ENCODE data around the gene GPR31. TPM values are rescaled to one million over a fixed set of nuclear protein-coding genes. Genes with fewer than 3 reads are reported as not detected.

GPR31 gene
- total RNA-seq, 4 donors from 2014 or later: not detected

GRCh38 chr6:167146135-167146534, 11.6 kb downstream of the GPR31 start:
- peaks cover 0 to 34% (median 2%) of the 10 kb centered on the region in 4 donors for H3K27me3 ChIP-seq
- intact Hi-C loops (cut with DNase I): no loop called here
- H3K9me3 ChIP-seq: no peaks in the 10 kb centered on the region
- H3K4me1 ChIP-seq: peaks cover 0 to 5% (median 3%) of the 10 kb centered on the region in 4 donors
- H3K27ac ChIP-seq (replicated peaks in 1 of 4): no peak overlapping the region
- no peak for DNase-seq (ENCODE audit: extremely low spot score)
- H3K36me3 ChIP-seq: no peaks in the 10 kb centered on the region
- no peak overlapping the region for H3K4me3 ChIP-seq
- WGBS: 84% methylated on average over 15 of the region's 15 CpGs
- TF ChIP-seq POLR2AphosphoS5 (IDR thresholded peaks at IDR 0.05): no peak
- no peak for TF ChIP-seq CTCF (IDR thresholded peaks at IDR 0.05)
- TF ChIP-seq POLR2A (IDR thresholded peaks at IDR 0.05; ENCODE audit: low read depth): no peak
- TF ChIP-seq EP300 (IDR thresholded peaks at IDR 0.05): no peak

GRCh38 chr6:167145461-167145860, 12.3 kb downstream of the GPR31 start:
- H3K27ac ChIP-seq (replicated peaks in 1 of 4): no peak overlapping the region
- intact Hi-C loops (cut with DNase I): no loop called here
- H3K4me1 ChIP-seq: peaks cover 0 to 5% (median 3%) of the 10 kb centered on the region in 4 donors
- DNase-seq (ENCODE audit: extremely low spot score): no peak
- peaks cover 0 to 34% (median 2%) of the 10 kb centered on the region in 4 donors for H3K27me3 ChIP-seq
- no peaks in the 10 kb centered on the region for H3K9me3 ChIP-seq
- H3K4me3 ChIP-seq: no peak overlapping the region
- TF ChIP-seq POLR2A (IDR thresholded peaks at IDR 0.05; ENCODE audit: low read depth): no peak
- no peak for TF ChIP-seq EP300 (IDR thresholded peaks at IDR 0.05)
- TF ChIP-seq POLR2AphosphoS5 (IDR thresholded peaks at IDR 0.05): no peak
- no peak for TF ChIP-seq CTCF (IDR thresholded peaks at IDR 0.05)
- H3K36me3 ChIP-seq: no peaks in the 10 kb centered on the region
- 91% methylated on average over 12 of the region's 12 CpGs for WGBS

DNA sequence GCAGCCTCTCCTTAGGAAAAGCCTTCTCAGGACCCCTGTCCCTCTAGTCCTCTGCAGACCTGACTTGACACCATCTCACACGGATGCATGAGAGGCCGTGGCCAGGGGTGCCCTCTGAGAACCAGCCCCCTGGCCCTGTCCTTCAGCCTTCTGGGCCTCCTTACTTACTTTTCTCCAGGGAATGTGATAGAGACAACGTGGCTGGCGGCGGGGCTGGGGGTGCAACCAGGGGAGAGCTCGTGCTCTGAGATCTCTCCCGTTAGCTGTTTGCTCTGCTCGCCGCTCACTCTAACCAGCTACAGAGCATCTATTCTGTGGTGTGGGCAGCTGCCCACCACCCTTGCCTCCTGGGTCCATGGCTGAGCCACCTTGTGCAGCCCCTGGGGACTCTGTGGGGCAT, 14.7 kb downstream of the GPR31 start:
- H3K9me3 ChIP-seq: no peaks in the 10 kb centered on the region
- no peak overlapping the region for H3K4me3 ChIP-seq
- H3K4me1 ChIP-seq: peaks cover 0 to 5% (median 3%) of the 10 kb centered on the region in 4 donors
- DNase-seq (ENCODE audit: extremely low spot score): no peak
- intact Hi-C loops (cut with DNase I): loop anchor here (5.0 kb wide), 2 partner anchors 146 to 356 kb away; partner anchors contain the start of gene CEP43
- peaks cover 0 to 34% (median 2%) of the 10 kb centered on the region in 4 donors for H3K27me3 ChIP-seq
- H3K27ac ChIP-seq (replicated peaks in 1 of 4): no peak overlapping the region
- TF ChIP-seq CTCF (IDR thresholded peaks at IDR 0.05) (no peak), POLR2AphosphoS5 (IDR thresholded peaks at IDR 0.05) (no peak), POLR2A (IDR thresholded peaks at IDR 0.05; ENCODE audit: low read depth) (no peak), EP300 (IDR thresholded peaks at IDR 0.05) (no peak)
- WGBS: 86% methylated on average over 5 of the region's 9 CpGs
- H3K36me3 ChIP-seq: no peaks in the 10 kb centered on the region

GRCh38 chr6:167142433-167142761, 15.4 kb downstream of the GPR31 start:
- TF ChIP-seq POLR2AphosphoS5 (IDR thresholded peaks at IDR 0.05): no peak
- no peak for TF ChIP-seq POLR2A (IDR thresholded peaks at IDR 0.05; ENCODE audit: low read depth)
- no peak for TF ChIP-seq CTCF (IDR thresholded peaks at IDR 0.05)
- TF ChIP-seq EP300 (IDR thresholded peaks at IDR 0.05): no peak
- WGBS: 26% methylated on average over 4 of the region's 4 CpGs
- Histone ChIP-seq H3K4me1 (peaks cover 0 to 5% (median 3%) of the 10 kb centered on the region in 4 donors), H3K36me3 (no peaks in the 10 kb centered on the region), H3K9me3 (no peaks in the 10 kb centered on the region), H3K4me3 (no peak overlapping the region), H3K27ac (replicated peaks in 1 of 4) (no peak overlapping the region), H3K27me3 (peaks cover 0 to 34% (median 2%) of the 10 kb centered on the region in 4 donors)
- DNase-seq (ENCODE audit: extremely low spot score): no peak
- intact Hi-C loops (cut with DNase I): loop anchor here (5.0 kb wide), 2 partner anchors 145 to 355 kb away; partner anchors contain the start of gene CEP43

All from esophagus muscularis mucosa (tissue), 4 donors.